ENCODE results near the gene ELAVL3.

- no peak for TF ChIP-seq CTCF (IDR thresholded peaks at IDR 0.05)
- no peak for TF ChIP-seq POLR2A (IDR thresholded peaks at IDR 0.05)
- TF ChIP-seq EP300 (IDR thresholded peaks at IDR 0.05): no peak
- TF ChIP-seq POLR2AphosphoS5 (IDR thresholded peaks at IDR 0.05): no peak
Measured at GRCh38 chr19:11450570-11451326, 30.1 kb downstream of the ELAVL3 start.
